ENCODE data around the gene MBTPS2.
"Not testable (repeated sequence)": the region's sequence is repeated elsewhere in the genome, so short reads cannot be mapped to it uniquely, and the experiment has no call there.

Gene MBTPS2

DNA sequence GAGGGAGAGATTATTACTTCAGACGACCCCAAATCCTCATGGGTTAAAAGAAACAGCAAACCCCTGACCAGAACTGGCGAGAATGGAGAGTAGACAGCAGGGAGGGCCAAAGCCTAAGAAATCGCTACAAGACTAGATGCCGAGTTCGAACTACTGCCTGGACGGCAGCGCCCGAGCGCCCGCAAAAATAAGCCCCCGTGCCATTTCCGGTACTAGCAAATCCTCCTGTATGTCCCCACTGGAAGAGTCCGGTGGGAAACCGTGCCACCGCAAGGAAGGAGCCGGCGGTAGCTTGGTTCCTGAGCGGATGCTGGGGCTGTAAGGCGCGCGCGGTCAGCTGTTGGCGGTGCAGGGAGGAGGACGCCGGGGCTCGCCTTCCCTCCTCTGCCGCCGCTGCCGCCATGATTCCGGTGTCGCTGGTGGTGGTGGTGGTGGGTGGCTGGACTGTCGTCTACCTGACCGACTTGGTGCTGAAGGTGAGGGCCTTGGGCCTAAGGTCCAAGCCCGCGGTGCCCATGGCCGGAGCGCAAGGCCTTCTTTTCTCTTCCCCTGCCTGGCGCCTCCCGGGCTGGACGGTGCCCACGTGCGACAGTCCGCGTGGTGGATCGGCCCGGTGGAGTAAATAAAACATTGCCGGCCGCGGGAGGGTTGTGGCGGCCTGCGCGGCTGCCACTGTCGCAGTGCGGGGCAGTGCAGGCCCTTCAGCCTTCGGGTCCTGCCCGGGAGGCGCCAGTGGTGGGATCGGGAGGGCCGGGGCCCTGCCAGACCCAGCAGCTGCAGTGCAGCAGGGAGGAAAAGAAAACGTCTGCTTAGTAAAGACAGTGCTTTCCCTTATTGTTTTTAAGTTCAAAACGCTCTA lies at the start of gene MBTPS2:
TSS of gene MBTPS2 (plus strand) at position 284 of the 859 bp plus-strand sequence. CDS start at position 402, 118 bp downstream.
- DNase-seq, result peak; percentile 64

DNA sequence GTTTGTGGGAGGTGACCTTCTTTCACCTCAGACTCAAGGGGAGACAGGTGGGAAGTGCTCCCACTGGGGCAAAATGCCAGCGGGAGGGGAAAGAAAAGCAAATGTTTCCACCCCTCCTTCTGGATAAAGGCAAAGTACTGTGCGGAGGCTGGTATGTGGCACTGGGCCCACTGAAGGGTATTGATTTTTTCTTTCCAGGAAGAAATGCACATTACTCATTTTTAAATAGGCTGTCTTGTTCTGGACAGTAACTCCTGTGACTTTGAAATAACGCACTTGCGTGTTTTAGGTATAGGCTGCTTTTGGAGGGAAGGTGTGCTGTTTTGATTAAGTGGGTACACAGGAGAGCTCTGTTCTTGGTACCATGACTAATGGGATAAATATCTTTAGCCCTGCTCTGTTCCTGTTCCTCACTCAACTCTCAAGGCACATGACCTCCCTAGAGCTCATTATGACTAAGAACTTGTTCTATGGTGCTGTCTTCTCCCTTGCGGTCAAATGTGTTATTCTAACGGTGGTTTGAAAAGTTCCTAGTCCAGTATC lies 40.7 kb upstream of the MBTPS2 start:
- DNase-seq, result peak; percentile 72

GRCh38 chrX:21799767-21800166 lies 39.6 kb upstream of the MBTPS2 start:
- no peak for DNase-seq

DNA sequence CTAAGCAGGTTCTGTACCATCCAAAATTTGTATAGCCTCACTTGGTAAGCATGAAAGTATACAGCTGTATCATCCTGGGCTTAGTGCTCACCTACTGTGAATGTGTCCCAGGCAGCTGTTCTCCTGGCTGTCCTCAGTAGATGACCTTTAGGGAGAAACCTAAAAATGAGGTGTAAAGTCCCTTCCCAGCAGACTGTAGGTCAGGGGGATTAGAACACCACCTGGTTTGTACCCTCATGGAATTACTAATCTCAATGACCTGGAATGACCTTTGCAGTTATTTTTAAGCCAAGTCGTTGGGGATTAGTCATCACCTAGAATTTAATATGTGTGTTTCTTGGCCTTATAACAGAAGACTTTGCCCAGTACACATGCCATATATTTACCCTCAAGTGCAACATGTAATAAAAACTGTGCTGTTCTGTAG lies 39.1 kb upstream of the MBTPS2 start:
- no peak for DNase-seq

GRCh38 chrX:21802054-21802670 lies 37.3 kb upstream of the MBTPS2 start:
- DNase-seq, result no peak

- DNase-seq, result no peak
Observed at GRCh38 chrX:21802839-21803238, 36.6 kb upstream of the MBTPS2 start.

- DNase-seq, result no peak
Observed at GRCh38 chrX:21806691-21807090, 32.7 kb upstream of the MBTPS2 start.

DNA sequence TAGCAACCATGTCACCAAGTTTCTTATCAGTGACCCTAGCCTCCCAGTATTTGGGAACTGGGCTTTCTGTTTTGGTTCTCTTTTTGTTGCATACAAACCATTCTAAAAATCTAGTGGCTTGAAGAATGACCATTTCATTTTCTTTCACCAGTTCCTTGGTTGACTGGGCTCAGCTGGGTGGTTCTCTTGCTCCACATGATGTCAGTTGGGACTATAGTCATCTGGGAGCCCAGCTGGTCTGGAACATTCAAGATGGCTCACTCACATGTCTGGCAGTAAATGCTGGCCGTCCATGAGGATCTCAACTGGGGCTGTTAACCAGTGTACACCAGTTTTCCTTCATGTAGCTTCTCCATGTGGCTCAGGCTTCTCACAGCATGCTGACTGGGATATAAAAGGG lies 27.6 kb upstream of the MBTPS2 start:
- no peak for DNase-seq

DNA sequence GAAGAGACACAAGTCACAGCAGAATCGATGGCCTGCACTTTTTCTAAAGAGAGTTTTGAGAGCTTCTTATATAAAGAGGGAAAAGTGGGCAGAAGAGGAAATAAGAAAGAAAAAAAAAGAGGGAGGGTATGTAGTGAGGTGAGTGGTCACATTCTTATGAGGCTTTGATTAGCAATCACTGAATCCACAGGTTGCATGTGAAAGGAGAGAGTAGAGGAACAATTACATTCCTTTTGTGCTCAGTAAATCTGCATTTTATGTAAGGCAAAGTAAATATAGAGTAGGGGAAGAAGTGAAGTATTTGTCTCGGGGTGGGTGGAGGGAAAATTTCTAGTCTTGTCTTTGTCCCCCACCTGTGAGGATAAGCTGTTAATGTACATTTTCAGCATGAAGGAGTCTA lies 26.8 kb upstream of the MBTPS2 start:
- DNase-seq, result no peak

- DNase-seq, result no peak
Observed at GRCh38 chrX:21813612-21814368, 25.6 kb upstream of the MBTPS2 start.

DNA sequence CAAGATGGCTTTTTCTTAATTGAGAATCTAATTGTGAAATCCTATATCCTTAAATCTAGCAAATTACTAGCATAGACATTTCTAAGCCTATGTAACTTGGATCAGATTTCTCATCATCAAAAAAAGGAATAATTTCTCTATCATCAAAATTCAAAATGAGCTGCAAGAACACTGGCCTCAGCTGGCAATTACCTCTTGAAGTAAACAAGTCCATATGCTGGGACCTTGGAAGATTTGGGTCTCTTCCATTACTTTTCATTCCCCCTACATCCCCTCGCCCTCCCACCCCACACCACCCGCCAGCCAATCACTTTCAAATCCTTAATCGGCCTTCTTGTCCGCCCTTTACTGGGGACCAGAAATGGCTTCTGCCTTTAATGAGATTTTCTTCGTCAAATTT lies 23.3 kb upstream of the MBTPS2 start:
- DNase-seq, result no peak

DNA sequence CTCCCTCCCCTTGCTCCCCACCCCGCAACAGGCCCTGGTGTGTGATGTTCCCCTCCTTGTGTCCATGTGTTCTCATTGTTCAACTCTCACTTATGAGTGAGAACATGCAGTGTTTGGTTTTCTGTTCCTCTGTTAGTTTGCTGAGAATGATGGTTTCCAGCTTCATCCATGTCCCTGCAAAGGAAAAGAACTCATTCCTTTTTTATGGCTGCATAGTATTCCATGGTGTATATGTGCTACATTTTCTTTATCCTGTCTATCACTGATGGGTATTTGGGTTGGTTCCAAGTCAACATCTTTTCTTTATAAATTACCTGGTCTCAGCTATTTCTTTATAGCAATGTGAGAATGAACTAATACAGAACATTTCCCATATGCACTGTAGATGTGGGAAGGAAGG lies 19.2 kb upstream of the MBTPS2 start:
- not testable (repeated sequence) for DNase-seq

- no peak for DNase-seq
Observed at GRCh38 chrX:21821875-21822274, 17.5 kb upstream of the MBTPS2 start.

DNA sequence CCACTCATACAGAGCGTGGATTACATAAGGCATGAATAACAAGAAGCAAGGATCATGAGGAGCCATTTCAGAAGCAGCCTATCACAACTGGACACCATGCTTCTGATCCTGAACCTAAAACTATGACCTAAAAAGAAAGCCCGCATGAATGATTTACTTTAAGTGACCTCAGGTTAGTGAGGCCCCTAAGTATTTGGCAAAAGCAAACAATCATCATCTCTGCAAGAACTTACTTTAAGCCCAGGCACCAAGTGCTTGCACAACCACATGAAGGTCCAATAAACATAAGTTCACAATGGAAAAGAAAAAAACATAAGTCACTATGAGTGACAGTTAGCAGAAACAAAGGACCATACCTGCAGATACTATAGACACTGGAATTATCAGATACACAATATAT lies 7.9 kb upstream of the MBTPS2 start:
- no peak for DNase-seq

GRCh38 chrX:21837056-21837455 lies 2.4 kb upstream of the MBTPS2 start:
- DNase-seq, result no peak

GRCh38 chrX:21838937-21839333 lies 482 bp upstream of the MBTPS2 start:
- no peak for DNase-seq

DNA sequence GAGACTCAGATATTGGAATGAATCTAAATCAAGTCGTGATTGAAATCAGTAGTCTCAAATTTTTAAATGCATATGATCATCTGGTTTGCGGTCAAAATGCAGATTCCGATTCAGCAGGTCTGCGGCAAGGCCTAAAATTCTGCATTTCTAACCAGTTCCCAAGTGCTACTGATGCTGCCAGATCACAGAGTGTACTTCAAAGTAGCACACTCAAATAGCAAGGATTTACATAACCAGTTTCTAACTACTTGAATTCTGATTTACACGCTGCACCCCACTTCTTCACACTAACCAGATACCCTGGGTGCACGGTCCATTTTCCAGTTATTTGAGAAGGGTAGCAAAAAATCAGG lies 752 bp downstream of the MBTPS2 start:
- no peak for DNase-seq

DNA sequence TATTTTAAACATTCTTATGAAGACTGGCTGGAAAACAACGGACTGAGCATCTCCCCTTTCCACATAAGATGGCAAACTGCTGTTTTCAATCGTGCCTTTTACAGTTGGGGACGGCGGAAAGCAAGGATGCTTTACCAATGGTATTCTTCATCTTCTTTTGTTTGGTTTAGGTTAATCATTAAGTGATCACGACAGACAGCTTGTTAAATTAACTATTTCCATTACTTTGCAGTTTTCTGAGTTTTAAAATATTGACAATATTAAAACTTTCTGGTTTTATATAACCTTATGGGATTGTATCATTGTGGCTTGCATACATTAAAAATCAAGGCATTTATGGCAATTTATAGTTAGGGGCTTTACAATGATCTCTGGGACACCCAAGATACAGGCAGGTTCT lies 3.8 kb downstream of the MBTPS2 start:
- DNase-seq, result no peak

GRCh38 chrX:21845096-21845495 lies 5.7 kb downstream of the MBTPS2 start:
- no peak for DNase-seq

DNA sequence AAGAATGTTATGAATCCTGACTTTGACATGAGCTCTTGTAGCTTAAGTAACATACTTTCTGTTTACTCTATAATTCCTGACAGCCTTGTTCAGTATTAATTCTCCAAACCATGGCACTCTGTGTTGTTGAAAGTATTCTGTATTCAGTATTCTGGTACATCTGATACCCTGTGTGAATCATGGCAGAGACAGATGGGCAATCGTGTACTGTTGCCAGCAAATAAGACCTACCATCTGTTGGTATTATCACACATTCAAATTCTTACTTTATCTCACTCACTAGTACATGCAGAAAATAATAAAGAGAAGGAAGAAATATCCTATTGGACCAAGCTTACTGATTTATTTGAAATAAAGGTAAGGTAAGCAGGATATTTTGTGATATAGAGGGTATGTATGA lies 7.9 kb downstream of the MBTPS2 start:
- no peak for DNase-seq

GRCh38 chrX:21853578-21853977 lies 14.2 kb downstream of the MBTPS2 start:
- DNase-seq, result no peak

GRCh38 chrX:21855937-21856415 lies 16.6 kb downstream of the MBTPS2 start, which contains the start of gene YY2:
Gene YY2, plus strand, starts transcription at chrX:21855987. Its CDS starts 498 bp downstream, at chrX:21856485.
- DNase-seq, result no peak

DNA sequence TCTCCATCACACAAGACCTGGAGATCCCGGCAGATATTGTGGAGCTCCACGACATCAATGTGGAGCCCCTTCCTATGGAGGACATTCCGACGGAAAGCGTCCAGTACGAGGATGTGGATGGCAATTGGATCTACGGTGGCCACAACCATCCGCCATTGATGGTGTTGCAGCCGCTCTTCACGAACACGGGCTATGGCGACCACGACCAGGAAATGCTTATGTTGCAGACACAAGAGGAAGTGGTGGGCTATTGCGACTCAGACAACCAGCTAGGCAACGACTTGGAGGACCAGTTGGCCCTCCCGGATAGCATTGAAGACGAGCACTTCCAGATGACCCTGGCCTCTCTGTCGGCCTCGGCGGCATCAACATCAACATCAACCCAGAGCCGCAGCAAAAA lies 17.1 kb downstream of the MBTPS2 start:
- no peak for DNase-seq
